ENCODE measurements around the gene DHCR7. TPM values are rescaled to one million over a fixed set of nuclear protein-coding genes. Genes with fewer than 3 reads are reported as not detected.

The DHCR7 gene
- total RNA-seq, 2 experiments from 2014 or later, result 66.4 to 68.9 TPM

DNA sequence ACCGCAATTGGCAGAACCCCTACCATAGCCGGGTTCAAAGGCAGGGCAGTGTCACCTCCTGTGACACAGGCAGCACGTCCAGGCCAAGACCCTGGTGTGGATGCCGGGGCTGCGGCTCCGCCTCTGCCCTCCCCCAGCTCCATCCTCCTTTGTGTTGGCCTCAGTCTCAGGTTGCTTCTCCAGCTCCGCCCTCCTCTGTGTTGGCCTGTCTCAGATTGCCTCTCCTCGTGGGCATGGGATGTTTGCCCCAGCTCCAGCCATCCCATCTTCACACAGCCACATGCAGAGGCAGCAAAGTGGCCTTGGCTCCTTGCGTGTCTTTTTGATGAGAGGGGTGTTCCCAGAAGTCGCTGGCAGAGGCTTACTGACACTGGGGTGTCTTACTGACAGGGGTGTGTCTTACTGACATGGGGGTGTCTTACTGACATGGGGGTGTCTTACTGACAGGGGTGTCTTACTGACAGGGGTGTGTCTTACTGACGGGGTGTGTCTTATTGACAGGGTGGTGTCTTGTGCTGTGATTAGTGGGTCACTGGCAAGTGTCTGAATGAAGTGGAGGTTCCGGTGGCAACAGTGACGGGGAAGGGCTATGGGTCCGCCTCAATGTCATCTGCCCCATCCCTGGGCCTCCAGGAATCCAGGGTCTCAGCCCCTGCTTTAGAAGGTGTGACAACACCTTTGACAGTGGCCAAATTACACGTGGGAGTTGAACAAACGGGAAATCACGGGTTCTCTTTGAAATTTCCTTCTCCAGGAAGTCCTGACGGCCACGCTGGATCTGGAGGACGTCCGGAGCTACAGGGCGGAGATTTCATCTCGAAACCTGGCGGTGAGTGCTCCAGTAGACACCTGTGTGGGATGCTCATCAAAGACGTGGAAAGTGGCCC lies 29.7 kb upstream of the DHCR7 start:
- Mint-ChIP-seq H3K4me3 (no peak overlapping the region), H3K36me3 (ENCODE audit: low read depth) (peaks cover 44% of the 10 kb centered on the region), H3K27me3 (no peaks in the 10 kb centered on the region), H3K27ac (no peak overlapping the region), H3K4me1 (ENCODE audit: low read depth) (no peaks in the 10 kb centered on the region), H3K9me3 (no peaks in the 10 kb centered on the region)
- TF ChIP-seq, protein P1, sequence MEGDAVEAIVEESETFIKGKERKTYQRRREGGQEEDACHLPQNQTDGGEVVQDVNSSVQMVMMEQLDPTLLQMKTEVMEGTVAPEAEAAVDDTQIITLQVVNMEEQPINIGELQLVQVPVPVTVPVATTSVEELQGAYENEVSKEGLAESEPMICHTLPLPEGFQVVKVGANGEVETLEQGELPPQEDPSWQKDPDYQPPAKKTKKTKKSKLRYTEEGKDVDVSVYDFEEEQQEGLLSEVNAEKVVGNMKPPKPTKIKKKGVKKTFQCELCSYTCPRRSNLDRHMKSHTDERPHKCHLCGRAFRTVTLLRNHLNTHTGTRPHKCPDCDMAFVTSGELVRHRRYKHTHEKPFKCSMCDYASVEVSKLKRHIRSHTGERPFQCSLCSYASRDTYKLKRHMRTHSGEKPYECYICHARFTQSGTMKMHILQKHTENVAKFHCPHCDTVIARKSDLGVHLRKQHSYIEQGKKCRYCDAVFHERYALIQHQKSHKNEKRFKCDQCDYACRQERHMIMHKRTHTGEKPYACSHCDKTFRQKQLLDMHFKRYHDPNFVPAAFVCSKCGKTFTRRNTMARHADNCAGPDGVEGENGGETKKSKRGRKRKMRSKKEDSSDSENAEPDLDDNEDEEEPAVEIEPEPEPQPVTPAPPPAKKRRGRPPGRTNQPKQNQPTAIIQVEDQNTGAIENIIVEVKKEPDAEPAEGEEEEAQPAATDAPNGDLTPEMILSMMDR (IDR thresholded peaks at IDR 0.05), result no peak
- ATAC-seq (no peak), DNase-seq (no peak)
- CTCF ChIA-PET, result no interaction called here
- POLR2A ChIA-PET, result no interaction called here
- intact Hi-C loops (cut with micrococcal nuclease), result no loop called here

DNA sequence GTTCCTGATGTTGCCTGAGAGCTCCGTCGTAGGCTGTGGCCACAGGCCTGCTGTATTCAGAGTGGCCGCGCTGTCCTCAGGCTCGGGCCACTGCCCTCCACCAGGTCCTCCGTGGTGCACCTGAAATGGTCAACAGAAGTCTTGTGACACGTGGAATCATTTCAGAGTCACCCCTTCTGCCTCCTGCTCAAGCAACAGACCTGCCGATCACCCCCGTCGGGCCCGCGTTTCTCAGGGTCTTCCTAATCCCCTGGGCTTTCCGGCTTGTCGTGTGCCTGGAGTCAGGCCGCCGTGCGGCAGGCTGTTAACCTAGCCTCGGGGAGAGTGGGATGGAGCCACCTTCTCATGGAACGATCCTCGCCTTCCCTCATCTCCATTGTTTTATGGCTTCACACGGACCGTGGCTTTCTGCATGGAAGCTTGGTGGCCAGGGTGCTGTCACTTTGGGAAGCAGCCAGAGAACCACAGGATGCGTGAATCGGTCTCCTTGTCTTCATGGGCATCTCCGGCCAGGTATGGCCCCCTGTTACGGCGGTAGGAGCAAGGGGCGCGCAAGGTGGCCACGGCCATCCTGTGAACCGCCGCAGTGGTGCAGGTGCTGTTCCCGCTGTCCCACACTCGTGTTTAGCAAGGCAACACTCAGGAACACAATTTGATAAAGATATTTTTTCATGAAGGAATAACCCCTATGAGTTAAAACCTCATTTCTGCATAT lies 28.9 kb upstream of the DHCR7 start:
- no peaks in the 10 kb centered on the region for H3K9me3 Mint-ChIP-seq
- ChIA-PET POLR2A (no interaction called here), CTCF (no interaction called here)
- ATAC-seq (no peak), DNase-seq (no peak)
- H3K27ac Mint-ChIP-seq, result no peak overlapping the region
- H3K36me3 Mint-ChIP-seq (ENCODE audit: low read depth), result peaks cover 44% of the 10 kb centered on the region
- no peaks in the 10 kb centered on the region for H3K4me1 Mint-ChIP-seq (ENCODE audit: low read depth)
- H3K27me3 Mint-ChIP-seq, result no peaks in the 10 kb centered on the region
- H3K4me3 Mint-ChIP-seq, result no peak overlapping the region
- TF ChIP-seq, protein P1 (IDR thresholded peaks at IDR 0.05), result no peak
- intact Hi-C loops (cut with micrococcal nuclease), result no loop called here

DNA sequence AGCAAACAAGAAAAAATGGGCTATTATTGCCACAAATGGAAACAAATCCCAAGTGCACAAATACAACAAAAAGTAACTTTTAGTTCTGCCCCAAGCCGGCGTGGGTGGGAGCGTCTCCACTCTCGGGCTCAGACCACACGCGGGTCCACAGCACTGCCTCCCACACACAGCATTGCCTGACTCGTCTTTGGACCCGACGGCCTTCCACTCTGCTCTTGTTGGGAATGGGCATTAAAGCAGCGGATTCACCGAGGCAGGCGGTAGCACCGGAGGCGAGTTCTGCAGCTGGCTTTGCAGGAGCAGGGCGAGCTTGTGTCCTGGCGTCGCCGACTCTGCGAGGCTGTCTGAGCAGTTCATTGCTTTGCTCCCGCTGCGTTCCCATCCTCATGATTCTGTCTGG lies 27.8 kb upstream of the DHCR7 start:
- DNase-seq, result no peak
- no peak overlapping the region for H3K4me3 Mint-ChIP-seq
- TF ChIP-seq, protein P1 (IDR thresholded peaks at IDR 0.05), result no peak
- no peaks in the 10 kb centered on the region for H3K9me3 Mint-ChIP-seq
- no peak for ATAC-seq
- ChIA-PET CTCF (no interaction called here), POLR2A (no interaction called here)
- H3K27me3 Mint-ChIP-seq, result no peaks in the 10 kb centered on the region
- peaks cover 37% of the 10 kb centered on the region for H3K36me3 Mint-ChIP-seq (ENCODE audit: low read depth)
- H3K4me1 Mint-ChIP-seq (ENCODE audit: low read depth), result no peaks in the 10 kb centered on the region
- H3K27ac Mint-ChIP-seq, result no peak overlapping the region
- intact Hi-C loops (cut with micrococcal nuclease), result no loop called here

DNA sequence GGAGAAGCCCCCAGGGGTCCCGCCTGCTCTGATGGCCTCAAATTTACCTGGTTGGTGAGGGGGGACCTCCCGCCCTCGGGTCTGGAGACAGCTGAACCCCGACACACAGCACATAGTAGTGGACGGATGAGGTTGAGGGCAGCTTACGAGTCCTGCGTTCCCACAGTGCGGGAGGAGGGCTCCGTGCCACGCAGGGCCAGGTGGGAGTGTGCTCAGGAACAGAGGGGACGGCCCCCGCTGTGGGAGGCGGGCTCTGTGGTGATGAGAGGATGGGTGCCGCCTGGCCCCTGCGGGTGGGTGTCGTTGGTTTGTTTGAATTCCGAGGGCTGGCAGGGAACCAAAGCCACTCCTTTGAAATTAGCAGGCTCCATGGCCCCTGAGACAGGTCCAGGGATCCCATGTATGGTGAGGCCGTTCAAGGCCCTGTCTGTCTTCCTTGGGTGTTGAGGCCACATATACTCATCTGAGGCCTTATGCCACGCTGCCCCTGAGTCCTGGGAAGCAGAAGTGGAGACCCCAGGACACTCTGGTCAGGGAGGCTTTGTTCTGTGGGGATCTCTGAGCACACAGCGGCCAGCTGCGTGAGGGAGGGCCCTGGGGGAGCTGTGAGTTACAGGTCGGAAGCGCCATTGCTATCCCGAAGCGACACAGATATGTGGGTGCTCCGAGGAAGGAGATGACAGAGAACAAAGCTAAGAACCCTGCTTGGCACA lies 26.7 kb upstream of the DHCR7 start:
- Mint-ChIP-seq H3K36me3 (ENCODE audit: low read depth) (peaks cover 35% of the 10 kb centered on the region), H3K27ac (no peak overlapping the region), H3K27me3 (no peaks in the 10 kb centered on the region), H3K9me3 (no peaks in the 10 kb centered on the region), H3K4me1 (ENCODE audit: low read depth) (no peaks in the 10 kb centered on the region), H3K4me3 (no peak overlapping the region)
- no peak for DNase-seq
- intact Hi-C loops (cut with micrococcal nuclease), result no loop called here
- TF ChIP-seq, protein P1 (IDR thresholded peaks at IDR 0.05), result no peak
- ChIA-PET CTCF (no interaction called here), POLR2A (no interaction called here)
- no peak for ATAC-seq
